NCI-H1092 (cell line): ENCODE results near the gene RTN4RL1.

Source experiments
- DNase-seq: peaks from one replicate; lab custom pipeline; 2025; lab: John Stamatoyannopoulos, UW

Gene RTN4RL1

GRCh38 chr17:2059547-2060384 is 34.6 kb upstream of the RTN4RL1 start:
- DNase-seq, result no peak

DNA sequence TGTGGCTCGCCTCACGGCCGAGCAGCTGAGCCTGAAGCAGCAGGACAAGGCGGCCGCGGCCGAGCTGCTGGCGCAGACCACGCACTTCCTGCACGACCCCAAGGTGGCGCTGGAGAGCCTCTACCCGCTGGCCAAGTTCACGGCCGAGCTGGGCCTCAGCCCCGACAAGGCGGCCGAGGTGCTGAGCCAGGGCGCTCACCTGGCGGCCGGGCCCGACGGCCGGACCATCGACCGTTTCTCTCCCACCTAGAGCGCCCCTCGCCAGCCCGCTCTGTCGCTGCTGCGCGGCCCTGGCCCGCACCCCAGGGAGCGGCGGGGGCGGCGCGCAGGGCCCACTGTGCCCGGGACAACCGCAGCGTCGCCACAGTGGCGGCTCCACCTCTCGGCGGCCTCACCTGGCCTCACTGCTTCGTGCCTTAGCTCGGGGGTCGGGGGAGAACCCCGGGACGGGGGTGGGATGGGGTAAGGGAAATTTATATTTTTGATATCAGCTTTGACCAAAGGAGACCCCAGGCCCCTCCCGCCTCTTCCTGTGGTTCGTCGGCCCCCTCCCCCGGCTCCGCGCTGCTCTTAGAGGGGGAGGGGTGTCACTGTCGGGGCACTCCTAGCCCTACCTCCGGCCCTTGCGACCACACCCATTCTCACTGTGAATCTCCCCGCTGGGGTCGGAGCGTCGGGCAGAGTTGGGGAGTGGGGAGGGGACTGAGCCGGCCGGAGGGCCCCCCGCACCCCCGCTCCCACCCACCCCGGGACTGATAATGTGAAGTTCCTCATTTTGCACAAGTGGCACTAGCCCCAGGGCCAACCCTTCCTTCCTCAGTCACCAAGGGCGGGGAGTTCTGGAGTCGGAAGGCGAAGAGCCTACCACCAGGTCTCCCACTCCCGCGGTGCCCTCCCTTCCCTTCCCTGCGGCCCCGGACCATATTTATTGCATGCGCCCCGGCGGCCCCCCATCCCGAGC is 33.7 kb upstream of the RTN4RL1 start:
- no peak for DNase-seq

- no peak for DNase-seq
Measured at GRCh38 chr17:2057760-2058585, 32.8 kb upstream of the RTN4RL1 start.

GRCh38 chr17:2057175-2057759 is 32.1 kb upstream of the RTN4RL1 start:
- DNase-seq, result no peak

DNA sequence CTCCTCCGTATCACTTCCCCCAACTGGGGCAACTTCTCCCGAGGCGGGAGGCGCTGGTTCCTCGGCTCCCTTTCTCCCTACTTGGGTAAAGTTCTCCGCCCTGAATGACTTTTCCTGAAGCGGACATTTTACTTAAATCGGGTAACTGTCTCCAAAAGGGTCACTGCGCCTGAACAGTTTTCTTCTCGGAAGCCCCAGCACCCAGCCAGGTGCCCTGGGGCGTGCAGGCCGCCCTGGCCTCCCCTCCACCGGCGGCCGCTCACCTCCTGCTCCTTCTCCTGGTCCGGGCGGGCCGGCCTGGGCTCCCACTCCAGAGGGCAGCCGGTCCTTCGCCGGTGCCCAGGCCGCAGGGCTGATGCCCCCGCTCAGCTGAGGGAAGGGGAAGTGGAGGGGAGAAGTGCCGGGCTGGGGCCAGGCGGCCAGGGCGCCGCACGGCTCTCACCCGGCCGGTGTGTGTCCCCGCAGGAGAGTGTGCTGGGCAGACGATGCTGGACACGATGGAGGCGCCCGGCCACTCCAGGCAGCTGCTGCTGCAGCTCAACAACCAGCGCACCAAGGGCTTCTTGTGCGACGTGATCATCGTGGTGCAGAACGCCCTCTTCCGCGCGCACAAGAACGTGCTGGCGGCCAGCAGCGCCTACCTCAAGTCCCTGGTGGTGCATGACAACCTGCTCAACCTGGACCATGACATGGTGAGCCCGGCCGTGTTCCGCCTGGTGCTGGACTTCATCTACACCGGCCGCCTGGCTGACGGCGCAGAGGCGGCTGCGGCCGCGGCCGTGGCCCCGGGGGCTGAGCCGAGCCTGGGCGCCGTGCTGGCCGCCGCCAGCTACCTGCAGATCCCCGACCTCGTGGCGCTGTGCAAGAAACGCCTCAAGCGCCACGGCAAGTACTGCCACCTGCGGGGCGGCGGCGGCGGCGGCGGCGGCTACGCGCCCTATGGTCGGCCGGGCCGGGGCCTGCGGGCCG is 31.4 kb upstream of the RTN4RL1 start:
- DNase-seq, result no peak

DNA sequence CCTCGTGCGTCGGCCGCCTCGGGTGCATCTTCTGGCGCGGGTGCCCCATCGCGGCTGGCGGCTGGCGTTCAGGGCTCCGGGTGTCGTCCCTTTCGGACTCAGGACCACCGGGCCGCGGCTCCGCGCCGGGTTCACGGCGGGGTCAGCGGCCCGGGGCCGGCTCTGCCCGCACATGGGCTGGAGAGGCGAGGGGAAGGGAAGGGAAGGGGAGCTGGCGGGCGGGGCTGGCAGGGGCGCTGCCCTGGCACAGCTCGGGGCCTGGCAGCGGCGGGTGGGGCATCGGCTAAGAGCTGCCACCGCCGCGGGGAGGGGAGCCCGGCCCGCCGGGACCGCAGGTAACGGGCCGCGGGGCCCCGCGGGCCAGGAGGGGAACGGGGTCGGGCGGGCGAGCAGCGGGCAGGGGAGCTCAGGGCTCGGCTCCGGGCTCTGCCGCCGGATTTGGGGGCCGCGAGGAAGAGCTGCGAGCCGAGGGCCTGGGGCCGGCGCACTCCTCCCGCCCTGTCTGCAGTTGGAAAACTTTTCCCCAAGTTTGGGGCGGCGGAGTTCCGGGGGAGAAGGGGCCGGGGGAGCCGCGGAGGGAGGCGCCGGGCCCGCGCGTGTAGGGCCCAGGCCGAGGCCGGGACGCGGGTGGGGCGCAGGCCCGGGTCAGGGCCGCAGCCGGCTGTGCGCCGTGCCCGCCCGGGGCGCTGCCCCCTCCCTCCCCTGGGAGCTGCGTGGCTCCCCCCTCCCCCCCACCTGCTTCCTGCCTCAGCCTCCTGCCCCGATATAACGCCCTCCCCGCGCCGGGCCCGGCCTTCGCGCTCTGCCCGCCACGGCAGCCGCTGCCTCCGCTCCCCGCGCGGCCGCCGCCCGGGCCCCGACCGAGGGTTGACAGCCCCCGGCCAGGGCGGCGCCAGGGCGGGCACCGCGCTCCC is 30.4 kb upstream of the RTN4RL1 start:
- no peak for DNase-seq

DNA sequence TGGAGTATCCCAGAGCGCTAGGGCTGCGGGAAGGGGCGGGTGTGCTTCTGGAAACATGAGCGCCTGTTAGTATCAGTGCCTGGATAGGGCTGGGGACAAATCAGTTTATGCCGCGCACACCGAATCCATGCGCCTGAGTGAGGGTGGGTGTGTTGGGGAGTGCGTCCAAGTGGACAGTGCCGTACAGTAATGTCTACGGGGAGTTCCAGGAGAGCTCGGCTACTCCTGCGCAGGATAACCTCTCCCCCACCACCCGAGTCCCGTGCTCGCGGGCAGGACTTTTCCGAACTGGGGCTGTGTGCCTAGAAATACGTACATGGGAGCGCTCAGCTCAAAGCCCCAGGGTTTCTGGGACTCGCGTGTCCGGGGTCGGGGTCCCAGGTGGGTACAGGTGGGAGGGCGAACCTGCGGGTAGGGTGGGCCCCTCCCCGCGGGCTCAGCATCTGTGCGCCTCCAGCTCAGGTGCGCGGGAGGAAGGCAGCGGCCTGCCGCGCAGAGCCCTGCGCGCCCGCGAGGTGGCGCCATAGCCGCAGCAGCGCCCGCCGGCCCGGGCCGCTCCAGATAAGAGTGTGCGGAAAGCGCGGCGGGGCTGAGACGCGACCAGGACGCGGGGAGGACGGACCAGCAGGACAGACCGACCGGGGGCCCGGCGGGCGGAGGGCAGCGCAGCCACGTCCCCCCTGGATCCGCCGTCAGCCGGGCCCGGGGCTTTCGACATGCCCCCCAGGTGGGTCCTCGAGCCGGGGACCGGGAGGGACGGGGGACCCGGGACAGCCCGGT is 29.6 kb upstream of the RTN4RL1 start, which contains the start of gene HIC1:
TSS of gene HIC1 (plus strand) at position 592 of the 780 bp plus-strand sequence. CDS start 1,588 bp downstream, outside the sequence.
- no peak for DNase-seq

DNA sequence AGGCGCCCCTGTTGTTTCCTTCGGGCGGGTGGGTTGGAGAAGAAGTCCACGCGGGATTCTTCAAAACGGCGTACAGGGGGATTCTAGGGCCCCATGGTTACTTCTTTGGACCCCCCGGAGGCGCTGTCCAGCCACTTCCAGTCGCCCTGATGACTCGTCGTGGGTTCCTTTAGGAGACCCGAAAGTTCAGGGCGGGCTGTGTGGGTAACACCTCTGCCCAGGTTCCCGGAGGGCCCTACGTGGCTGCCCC is 29.1 kb upstream of the RTN4RL1 start:
- DNase-seq, result no peak

DNA sequence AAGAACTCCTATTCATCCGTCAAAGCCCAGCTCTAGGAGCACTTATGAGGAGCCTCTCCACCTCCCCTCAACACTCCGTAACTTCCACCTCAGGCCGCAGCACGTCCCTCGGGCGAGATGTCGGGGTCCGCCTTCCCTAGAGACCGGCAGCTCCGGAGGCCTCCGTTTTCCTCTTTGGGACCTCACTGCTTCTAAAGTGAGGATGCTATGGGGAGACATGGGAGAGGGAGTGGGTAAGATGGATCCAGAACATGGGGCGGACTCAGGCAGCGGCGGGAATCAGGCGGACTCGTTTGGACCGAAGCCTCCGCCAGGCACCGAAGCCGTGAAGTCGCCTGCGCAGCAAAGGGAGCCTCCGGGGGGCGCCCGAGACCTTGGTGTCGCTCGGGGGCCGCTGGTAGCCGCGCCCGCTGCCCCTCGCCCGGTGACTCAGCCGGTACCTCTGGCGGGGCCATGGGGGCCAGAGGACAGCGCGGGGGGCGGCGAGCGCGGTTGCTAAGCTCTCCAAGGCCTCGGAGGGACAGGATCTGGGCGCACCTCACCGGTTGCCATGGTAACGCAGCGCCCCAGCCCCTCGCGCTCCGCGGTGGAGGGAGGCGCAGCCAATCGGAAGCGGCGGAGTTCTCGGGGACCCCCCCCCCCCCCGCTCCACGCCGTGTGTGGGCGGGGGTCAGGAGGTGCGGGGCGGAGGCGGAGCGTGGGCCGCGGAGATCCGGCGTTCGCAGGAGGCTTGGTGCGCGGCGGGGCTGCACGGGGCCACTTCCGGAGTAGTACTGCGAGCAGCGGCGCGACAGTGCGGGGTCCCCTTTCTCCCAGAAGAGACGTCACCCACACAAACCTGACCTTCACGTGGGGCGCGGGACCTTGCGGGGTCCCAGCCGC is 28.5 kb upstream of the RTN4RL1 start:
- no peak for DNase-seq

GRCh38 chr17:2051933-2052559 is 26.9 kb upstream of the RTN4RL1 start:
- no peak for DNase-seq

GRCh38 chr17:2051061-2051932 is 26.2 kb upstream of the RTN4RL1 start:
- DNase-seq, result no peak

GRCh38 chr17:2050300-2051060 is 25.3 kb upstream of the RTN4RL1 start:
- no peak for DNase-seq

DNA sequence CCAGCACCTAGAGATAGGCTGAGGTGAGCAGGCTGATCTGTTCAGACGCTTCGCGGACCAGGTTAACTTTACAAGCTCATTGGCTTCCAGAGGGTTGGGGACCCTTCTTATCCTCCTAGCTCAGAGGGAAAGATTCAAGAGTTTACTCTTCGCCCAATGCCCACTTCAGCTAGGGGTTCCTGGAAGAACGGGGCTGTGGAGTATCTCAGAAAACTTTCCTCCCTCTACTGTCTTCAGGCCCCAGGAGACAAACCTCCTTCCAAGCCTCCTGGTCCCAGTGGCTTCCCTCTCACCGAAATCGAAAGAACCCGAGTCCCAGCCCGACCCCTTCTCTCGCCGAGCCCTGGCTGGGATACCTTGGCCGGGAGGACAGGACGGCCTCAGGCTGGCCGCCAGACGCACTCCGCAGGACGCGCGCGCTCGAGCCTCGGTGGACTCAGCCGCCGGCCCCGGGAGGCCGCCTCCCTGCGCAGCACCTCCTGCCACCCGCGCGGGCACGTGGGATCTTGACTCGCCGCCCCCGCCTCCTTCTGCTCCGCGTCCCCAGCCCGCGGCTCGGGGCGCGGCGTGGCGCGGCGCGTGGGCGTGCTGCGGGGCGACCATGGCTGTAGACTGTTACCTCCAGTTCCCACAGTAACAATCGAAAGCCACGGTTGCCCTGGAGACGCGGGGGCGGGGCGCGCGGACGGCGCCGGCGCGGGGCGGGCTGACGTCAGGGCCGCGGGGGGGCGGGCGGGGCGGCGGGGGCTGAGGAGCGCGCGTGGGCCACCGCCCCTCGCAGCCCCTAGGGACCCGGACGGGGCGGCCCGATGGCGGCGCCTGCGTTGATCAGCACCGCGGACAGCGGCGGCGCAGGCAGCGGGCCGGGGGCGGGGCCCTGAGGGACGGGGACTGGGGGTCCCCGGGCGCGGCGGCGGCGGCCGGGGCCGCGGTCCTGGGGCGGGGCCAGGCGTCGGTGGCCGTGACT is 24.5 kb upstream of the RTN4RL1 start:
- peak; percentile 49 for DNase-seq

- no peak for DNase-seq
Measured at GRCh38 chr17:2048805-2049204, 23.7 kb upstream of the RTN4RL1 start.
